GM12873 (cell line): ENCODE results near the gene CHAC2.

Experiments used
- TF ChIP-seq, protein P1 (sequence below): IDR thresholded peaks from 2 replicates; pipeline ENCODE4 v1.5.1; 2012; ENCODE audit warnings: low read depth, mild to moderate bottlenecking, moderate library complexity, low read length, control low read depth; ENCODE audit not compliant: insufficient read depth; ENCODE audit errors: missing control alignments

Gene CHAC2

DNA sequence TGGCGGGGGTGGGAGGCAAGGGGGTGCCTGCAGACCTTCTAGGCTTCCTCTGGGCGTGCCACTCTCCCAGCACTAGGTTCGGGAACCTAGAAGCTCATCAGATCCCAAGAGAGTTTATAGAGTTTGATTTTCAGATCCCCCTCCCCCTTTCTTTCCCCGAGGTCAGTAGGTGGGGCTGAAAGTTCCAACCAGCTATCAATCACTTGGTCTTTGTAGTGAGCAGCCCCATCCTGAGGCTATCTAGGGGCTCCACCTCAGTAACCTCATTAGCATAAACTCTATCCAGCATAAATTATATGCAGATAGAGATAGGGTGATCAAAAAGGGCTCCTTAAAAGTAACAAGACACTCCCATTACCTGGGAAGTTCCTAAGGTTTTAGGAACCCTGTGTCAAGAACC is 52.0 kb downstream of the CHAC2 start:
- TF ChIP-seq, protein P1, sequence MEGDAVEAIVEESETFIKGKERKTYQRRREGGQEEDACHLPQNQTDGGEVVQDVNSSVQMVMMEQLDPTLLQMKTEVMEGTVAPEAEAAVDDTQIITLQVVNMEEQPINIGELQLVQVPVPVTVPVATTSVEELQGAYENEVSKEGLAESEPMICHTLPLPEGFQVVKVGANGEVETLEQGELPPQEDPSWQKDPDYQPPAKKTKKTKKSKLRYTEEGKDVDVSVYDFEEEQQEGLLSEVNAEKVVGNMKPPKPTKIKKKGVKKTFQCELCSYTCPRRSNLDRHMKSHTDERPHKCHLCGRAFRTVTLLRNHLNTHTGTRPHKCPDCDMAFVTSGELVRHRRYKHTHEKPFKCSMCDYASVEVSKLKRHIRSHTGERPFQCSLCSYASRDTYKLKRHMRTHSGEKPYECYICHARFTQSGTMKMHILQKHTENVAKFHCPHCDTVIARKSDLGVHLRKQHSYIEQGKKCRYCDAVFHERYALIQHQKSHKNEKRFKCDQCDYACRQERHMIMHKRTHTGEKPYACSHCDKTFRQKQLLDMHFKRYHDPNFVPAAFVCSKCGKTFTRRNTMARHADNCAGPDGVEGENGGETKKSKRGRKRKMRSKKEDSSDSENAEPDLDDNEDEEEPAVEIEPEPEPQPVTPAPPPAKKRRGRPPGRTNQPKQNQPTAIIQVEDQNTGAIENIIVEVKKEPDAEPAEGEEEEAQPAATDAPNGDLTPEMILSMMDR = no peak

DNA sequence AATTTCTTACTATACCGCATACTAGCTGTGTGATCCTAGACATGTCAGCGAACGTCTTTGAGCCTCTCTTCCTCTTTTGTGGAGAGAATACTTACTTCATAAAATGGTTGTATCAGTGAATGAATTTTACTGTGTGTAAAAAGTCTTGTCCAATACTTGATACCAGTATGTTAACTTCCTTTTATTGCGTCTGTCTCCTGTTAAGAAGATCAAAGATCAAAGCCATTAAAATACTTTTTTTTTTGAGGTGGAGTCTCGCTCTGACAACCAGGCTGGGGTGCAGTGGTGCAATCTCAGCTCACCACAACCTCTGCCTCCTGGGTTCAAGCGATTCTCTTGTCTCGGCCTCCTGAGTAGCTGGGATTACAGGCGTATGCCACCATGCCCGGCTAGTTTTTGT is 52.4 kb downstream of the CHAC2 start:
- TF ChIP-seq, protein P1 = no peak

DNA sequence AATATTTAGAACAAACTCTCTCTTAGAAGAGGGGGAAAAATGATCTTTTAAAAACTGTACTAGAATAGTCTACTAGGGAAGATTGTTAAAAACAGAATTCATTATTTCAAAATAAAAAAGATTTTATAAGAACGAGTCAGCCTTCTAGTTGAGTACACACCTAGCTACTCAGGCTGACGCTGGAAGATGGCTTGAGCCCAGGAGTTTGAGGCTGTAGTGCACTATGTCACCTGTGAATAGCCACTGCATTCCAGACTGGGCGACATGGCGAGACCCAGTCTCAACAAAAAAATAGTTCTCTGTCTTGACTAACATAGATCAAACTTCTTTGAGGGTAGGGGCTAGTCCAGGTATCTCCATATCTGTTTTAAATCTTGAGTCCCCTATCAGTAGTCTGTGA is 53.1 kb downstream of the CHAC2 start:
- TF ChIP-seq, protein P1 = no peak

DNA sequence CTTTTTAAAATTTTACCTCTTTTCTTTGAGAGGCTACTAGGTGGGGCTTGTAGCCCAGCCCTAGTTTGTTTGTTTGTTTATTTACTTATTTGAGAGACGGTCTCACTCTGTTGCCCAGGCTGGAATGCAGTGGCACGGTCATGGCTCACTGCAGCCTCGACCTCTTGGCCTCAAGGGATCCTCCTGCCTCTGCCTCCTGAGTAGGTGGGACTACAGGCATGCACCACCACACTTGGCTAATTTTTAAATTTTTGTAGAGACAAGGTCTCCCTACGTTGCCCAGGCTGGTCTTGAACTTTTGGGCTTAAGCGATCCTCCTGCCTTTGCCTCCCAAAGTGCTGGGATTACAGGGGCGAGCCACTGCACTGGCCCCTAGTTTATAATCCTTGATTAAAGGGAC is 54.2 kb downstream of the CHAC2 start:
- TF ChIP-seq, protein P1 = no peak

DNA sequence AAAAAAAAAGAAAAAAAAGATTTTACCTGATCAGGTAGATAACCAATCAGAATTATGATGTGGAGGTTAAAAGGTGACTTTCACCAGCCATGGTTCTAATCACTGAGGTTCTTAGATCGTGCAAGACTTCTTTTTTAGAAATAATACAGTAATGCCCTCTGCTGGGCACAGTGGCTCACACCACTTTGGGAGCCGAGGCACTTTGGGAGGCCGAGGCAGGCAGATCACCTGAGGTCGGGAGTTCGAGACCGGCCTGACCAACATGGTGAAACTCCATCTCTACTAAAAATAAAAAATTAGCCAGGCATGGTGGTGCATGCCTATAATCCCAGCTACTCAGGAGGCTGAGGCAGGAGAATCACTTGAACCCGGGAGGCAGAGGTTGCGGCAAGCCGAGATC is 56.0 kb downstream of the CHAC2 start:
- TF ChIP-seq, protein P1 = peak; percentile 30
